Measurements from ENCODE around the gene GOLGA8J.

- TF ChIP-seq CTCF (conservative IDR thresholded peaks at IDR 0.05; ENCODE audit: low read depth in 2 of 2) = no peak
- TF ChIP-seq EZH2phosphoT487 (IDR thresholded peaks at IDR 0.05; ENCODE audit: unreplicated experiment) = no peak
- TF ChIP-seq REST (IDR thresholded peaks at IDR 0.05; ENCODE audit: unreplicated experiment) = no peak
Observed at GRCh38 chr15:30065025-30065801, 17.5 kb upstream of the GOLGA8J start.
